Kidney epithelial cell (primary cell): ENCODE data around the gene BTBD9. TPM values are rescaled to one million over a fixed set of nuclear protein-coding genes. Genes with fewer than 3 reads are reported as not detected.

Experiments
- DNase-seq: peaks from one replicate; pipeline ENCODE4 v3.0.0-alpha.2; 2010; ENCODE audit warnings: low read depth
- H3K27me3 ChIP-seq: 2 replicates; pipeline ENCODE4 v1.6.0; 2011; ENCODE audit warnings: low read length; ENCODE audit not compliant: control insufficient read depth, insufficient read depth
- H3K36me3 ChIP-seq: 2 replicates; pipeline ENCODE4 v1.5.1; 2011; ENCODE audit warnings: low read length; ENCODE audit not compliant: control insufficient read depth, insufficient read depth
- H3K4me3 ChIP-seq: 2 replicates; pipeline ENCODE4 v1.5.1; 2011; ENCODE audit warnings: low read depth, mild to moderate bottlenecking, control low read depth, low read length
- CTCF ChIP-seq: IDR thresholded peaks from 2 replicates; pipeline ENCODE4 v1.5.1; 2011; ENCODE audit warnings: mild to moderate bottlenecking, moderate library complexity, low read length, control low read depth, inconsistent platforms; ENCODE audit not compliant: insufficient read depth, poor library complexity, severe bottlenecking
- total RNA-seq: library from RNA; depleted of rRNA; stranded (reverse); fragments of >200 nt; gene quantifications from 2 replicates; pipeline ENCODE4 v1.2.3, GENCODE V29; 2015

The BTBD9 gene
- total RNA-seq, 1 donor from 2014 or later = 7.3 TPM

- Histone ChIP-seq H3K36me3 (no peaks in the 10 kb centered on the region), H3K27me3 (no peaks in the 10 kb centered on the region), H3K4me3 (no peak overlapping the region)
- no peak for DNase-seq
- TF ChIP-seq CTCF = no peak
These were observed 160.4 kb downstream of the BTBD9 start for GRCh38 chr6:38479331-38479730.

GRCh38 chr6:38477680-38478260, 162.0 kb downstream of the BTBD9 start:
- no peaks in the 10 kb centered on the region for H3K27me3 ChIP-seq
- no peak for DNase-seq
- no peaks in the 10 kb centered on the region for H3K36me3 ChIP-seq
- no peak for TF ChIP-seq CTCF
- no peak overlapping the region for H3K4me3 ChIP-seq

- no peaks in the 10 kb centered on the region for H3K27me3 ChIP-seq
- TF ChIP-seq CTCF = no peak
- DNase-seq = no peak
- no peaks in the 10 kb centered on the region for H3K36me3 ChIP-seq
- no peak overlapping the region for H3K4me3 ChIP-seq
These were observed 162.8 kb downstream of the BTBD9 start for GRCh38 chr6:38476888-38477287.

- DNase-seq = no peak
- H3K4me3 ChIP-seq = no peak overlapping the region
- no peak for TF ChIP-seq CTCF
- H3K36me3 ChIP-seq = no peaks in the 10 kb centered on the region
- no peaks in the 10 kb centered on the region for H3K27me3 ChIP-seq
These were observed 163.6 kb downstream of the BTBD9 start for GRCh38 chr6:38476141-38476540.

- Histone ChIP-seq H3K36me3 (no peaks in the 10 kb centered on the region), H3K4me3 (no peak overlapping the region), H3K27me3 (no peaks in the 10 kb centered on the region)
- TF ChIP-seq CTCF = no peak
- DNase-seq = no peak
These were observed 169.2 kb downstream of the BTBD9 start for GRCh38 chr6:38470548-38470947.

GRCh38 chr6:38467566-38467965, 172.2 kb downstream of the BTBD9 start:
- no peak for TF ChIP-seq CTCF
- no peaks in the 10 kb centered on the region for H3K36me3 ChIP-seq
- no peak for DNase-seq
- no peaks in the 10 kb centered on the region for H3K27me3 ChIP-seq
- no peak overlapping the region for H3K4me3 ChIP-seq
